GM12878 (cell line): Measurements from ENCODE around the gene CEACAM4.

Experiments used
- DPF2 ChIP-seq: fragments of 450-650 bp; IDR thresholded peaks from 2 replicates; pipeline ENCODE4 v1.6.1; 2017; ENCODE audit warnings: mild to moderate bottlenecking
- NFYB ChIP-seq: IDR thresholded peaks from 2 replicates; pipeline ENCODE4 v1.6.1; 2011; ENCODE audit warnings: low read depth, mild to moderate bottlenecking, low read length, improper control_type of control experiment, moderate library complexity; ENCODE audit not compliant: insufficient read depth
- NRF1 ChIP-seq: conservative IDR thresholded peaks from 2 replicates; pipeline ENCODE4 v1.6.1; 2011; ENCODE audit warnings: mild to moderate bottlenecking, low read depth, low read length, improper control_type of control experiment
- POLR2AphosphoS5 ChIP-seq: IDR thresholded peaks from 2 replicates; pipeline ENCODE4 v1.6.1; 2011; ENCODE audit warnings: mild to moderate bottlenecking, low read length, inconsistent platforms
- REST ChIP-seq: IDR thresholded peaks from 2 replicates; pipeline ENCODE4 v1.6.1; 2012; ENCODE audit warnings: mild to moderate bottlenecking, low read depth, low read length
- SPI1 ChIP-seq: IDR thresholded peaks from 2 replicates; pipeline ENCODE4 v1.6.1; 2011; ENCODE audit warnings: low read depth, mild to moderate bottlenecking, low read length, moderate library complexity, borderline replicate concordance; ENCODE audit not compliant: insufficient read depth
- STAT3 ChIP-seq: IDR thresholded peaks from 2 replicates; pipeline ENCODE4 v1.6.1; 2011; ENCODE audit warnings: low read depth, low read length, improper control_type of control experiment
- TBL1XR1 ChIP-seq: IDR thresholded peaks from 2 replicates; pipeline ENCODE4 v1.6.1; 2012; ENCODE audit warnings: low read depth, low read length, improper control_type of control experiment

- TF ChIP-seq NFYB, result no peak
- no peak for TF ChIP-seq SPI1
- no peak for TF ChIP-seq POLR2AphosphoS5
- TF ChIP-seq TBL1XR1, result no peak
- no peak for TF ChIP-seq STAT3
- TF ChIP-seq NRF1, result no peak
- TF ChIP-seq DPF2, result no peak
- TF ChIP-seq REST, result no peak
Observed at GRCh38 chr19:41607668-41608067, 19.2 kb downstream of the CEACAM4 start.
